Peyer's patch (tissue), 4 donors: ENCODE measurements around the gene TNIK.

ENCODE experiments used
- POLR2A ChIP-seq, 2 donors: fragments of 450-650 bp; IDR thresholded peaks; one replicate each; pipeline ENCODE4 v1.5.1; 2017; ENCODE audit warnings: antibody characterized with exemption in 2 of 2, mild to moderate bottlenecking in 2 of 2, moderate library complexity in 2 of 2
- TF ChIP-seq, protein P1 (sequence below), 6 experiments: fragments of 450-650 bp in 4 of 6; fragments of 200-600 bp in 2 of 6; sonication (generic) in 1 of 6; IDR thresholded peaks; one replicate each; pipeline ENCODE4 v1.5.1; 2017 to 2019; ENCODE audit warnings: antibody characterized with exemption in 6 of 6, mild to moderate bottlenecking in 3 of 6, moderate library complexity in 1 of 6

DNA sequence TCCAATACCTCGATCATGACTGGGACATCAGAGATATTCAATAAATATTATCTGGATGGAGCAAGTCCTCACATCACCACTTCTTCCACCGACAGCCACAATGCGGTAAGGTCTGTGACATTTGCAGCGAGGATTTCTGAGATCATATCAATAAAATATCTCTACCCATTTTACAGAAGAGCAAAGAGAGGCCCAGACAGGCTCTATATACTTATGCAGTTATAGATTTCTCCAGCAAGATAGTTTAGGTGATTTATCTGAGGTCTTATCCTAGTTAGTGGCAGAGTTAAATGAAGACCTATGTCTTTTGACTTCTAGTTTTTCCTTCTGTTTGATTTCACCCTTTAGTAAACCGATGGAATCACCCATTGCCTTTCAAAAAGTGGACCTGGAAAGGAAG, 81.6 kb downstream of the TNIK start:
- TF ChIP-seq, protein P1, sequence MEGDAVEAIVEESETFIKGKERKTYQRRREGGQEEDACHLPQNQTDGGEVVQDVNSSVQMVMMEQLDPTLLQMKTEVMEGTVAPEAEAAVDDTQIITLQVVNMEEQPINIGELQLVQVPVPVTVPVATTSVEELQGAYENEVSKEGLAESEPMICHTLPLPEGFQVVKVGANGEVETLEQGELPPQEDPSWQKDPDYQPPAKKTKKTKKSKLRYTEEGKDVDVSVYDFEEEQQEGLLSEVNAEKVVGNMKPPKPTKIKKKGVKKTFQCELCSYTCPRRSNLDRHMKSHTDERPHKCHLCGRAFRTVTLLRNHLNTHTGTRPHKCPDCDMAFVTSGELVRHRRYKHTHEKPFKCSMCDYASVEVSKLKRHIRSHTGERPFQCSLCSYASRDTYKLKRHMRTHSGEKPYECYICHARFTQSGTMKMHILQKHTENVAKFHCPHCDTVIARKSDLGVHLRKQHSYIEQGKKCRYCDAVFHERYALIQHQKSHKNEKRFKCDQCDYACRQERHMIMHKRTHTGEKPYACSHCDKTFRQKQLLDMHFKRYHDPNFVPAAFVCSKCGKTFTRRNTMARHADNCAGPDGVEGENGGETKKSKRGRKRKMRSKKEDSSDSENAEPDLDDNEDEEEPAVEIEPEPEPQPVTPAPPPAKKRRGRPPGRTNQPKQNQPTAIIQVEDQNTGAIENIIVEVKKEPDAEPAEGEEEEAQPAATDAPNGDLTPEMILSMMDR (IDR thresholded peaks at IDR 0.05) = no peak
- TF ChIP-seq POLR2A (IDR thresholded peaks at IDR 0.05) = no peak
